Anterior cingulate cortex (tissue), 58 donors: ENCODE measurements around the gene DAGLA.

Experiments used
- DNase-seq, 58 donors: peaks; one replicate each; lab custom pipeline; 2025; lab: John Stamatoyannopoulos, UW

Gene DAGLA

GRCh38 chr11:61720597-61720996 lies 40.4 kb downstream of the DAGLA start:
- no peak for DNase-seq

- DNase-seq = no peak
These were observed 44.2 kb downstream of the DAGLA start for GRCh38 chr11:61724437-61724836.

- DNase-seq = no peak
These were observed 45.6 kb downstream of the DAGLA start for GRCh38 chr11:61725781-61726231.

- no peak for DNase-seq
These were observed 46.6 kb downstream of the DAGLA start for GRCh38 chr11:61726775-61727174.

GRCh38 chr11:61727401-61727811 lies 47.2 kb downstream of the DAGLA start:
- peak in 31 of 58 donors; percentile 13 to 76 (median 41) for DNase-seq

GRCh38 chr11:61728066-61728939 lies 48.1 kb downstream of the DAGLA start:
- DNase-seq = no peak

GRCh38 chr11:61728940-61729219 lies 48.7 kb downstream of the DAGLA start:
- DNase-seq = no peak

- no peak for DNase-seq
These were observed 50.2 kb downstream of the DAGLA start for GRCh38 chr11:61730240-61730994.

GRCh38 chr11:61731211-61731951 lies 51.2 kb downstream of the DAGLA start:
- no peak for DNase-seq

GRCh38 chr11:61731952-61732675 lies 51.9 kb downstream of the DAGLA start:
- peak in 1 of 58 donors; percentile 24 for DNase-seq

- peak in 28 of 58 donors; percentile 21 to 64 (median 34) for DNase-seq
These were observed 52.5 kb downstream of the DAGLA start for GRCh38 chr11:61732705-61733104.

- peak; percentile 12 to 91 (median 78) for DNase-seq
These were observed 53.2 kb downstream of the DAGLA start for GRCh38 chr11:61733120-61733978.

- DNase-seq = no peak
These were observed 54.6 kb downstream of the DAGLA start for GRCh38 chr11:61734767-61735166.

- DNase-seq = no peak
These were observed 55.2 kb downstream of the DAGLA start for GRCh38 chr11:61735391-61735790.

GRCh38 chr11:61736310-61736709 lies 56.1 kb downstream of the DAGLA start:
- DNase-seq = peak in 11 of 58 donors; percentile 10 to 75 (median 42)

- no peak for DNase-seq
These were observed 56.9 kb downstream of the DAGLA start for GRCh38 chr11:61737131-61737530.

GRCh38 chr11:61737636-61738386 lies 57.6 kb downstream of the DAGLA start:
- no peak for DNase-seq

- no peak for DNase-seq
These were observed 58.6 kb downstream of the DAGLA start for GRCh38 chr11:61738776-61739175.

- no peak for DNase-seq
These were observed 59.2 kb downstream of the DAGLA start for GRCh38 chr11:61739413-61739812.
